Subcutaneous abdominal adipose tissue (tissue), 5 donors: ENCODE results near the gene KDM2B.

ENCODE experiments used
- H3K27ac ChIP-seq: one replicate; pipeline ENCODE4 v1.7.0; 2013; ENCODE audit warnings: low read depth, mild to moderate bottlenecking, inconsistent platforms, low read length, moderate library complexity
- H3K27me3 ChIP-seq, 5 donors: one replicate each; pipeline ENCODE4 v1.7.0; 2013; ENCODE audit warnings: low read length in 5 of 5, inconsistent platforms in 1 of 5; ENCODE audit not compliant: control insufficient read depth in 5 of 5, insufficient read depth in 4 of 5
- H3K36me3 ChIP-seq, 5 donors: one replicate each; pipeline ENCODE4 v1.7.0; 2013; ENCODE audit warnings: low read length in 5 of 5; ENCODE audit not compliant: control insufficient read depth in 5 of 5, insufficient read depth in 5 of 5
- H3K4me1 ChIP-seq, 5 donors: one replicate each; pipeline ENCODE4 v1.7.0; 2013; ENCODE audit warnings: low read length in 5 of 5, mild to moderate bottlenecking in 3 of 5, moderate library complexity in 1 of 5; ENCODE audit not compliant: control insufficient read depth in 5 of 5, insufficient read depth in 5 of 5
- H3K4me3 ChIP-seq, 5 donors: one replicate each; pipeline ENCODE4 v1.7.0; 2013; ENCODE audit warnings: low read length in 5 of 5, low read depth in 1 of 5
- H3K9ac ChIP-seq, 5 donors: one replicate each; pipeline ENCODE4 v1.7.0; 2013; ENCODE audit warnings: low read length in 5 of 5, mild to moderate bottlenecking in 4 of 5, moderate library complexity in 3 of 5
- H3K9me3 ChIP-seq, 5 donors: one replicate each; pipeline ENCODE4 v1.7.0; 2013; ENCODE audit warnings: low read length in 5 of 5; ENCODE audit not compliant: control insufficient read depth in 5 of 5
- donor health status: healthy.
- donor health status: healthy.
- donor health status: healthy.
- donor health status: healthy.
- donor health status: healthy.

The KDM2B gene

DNA sequence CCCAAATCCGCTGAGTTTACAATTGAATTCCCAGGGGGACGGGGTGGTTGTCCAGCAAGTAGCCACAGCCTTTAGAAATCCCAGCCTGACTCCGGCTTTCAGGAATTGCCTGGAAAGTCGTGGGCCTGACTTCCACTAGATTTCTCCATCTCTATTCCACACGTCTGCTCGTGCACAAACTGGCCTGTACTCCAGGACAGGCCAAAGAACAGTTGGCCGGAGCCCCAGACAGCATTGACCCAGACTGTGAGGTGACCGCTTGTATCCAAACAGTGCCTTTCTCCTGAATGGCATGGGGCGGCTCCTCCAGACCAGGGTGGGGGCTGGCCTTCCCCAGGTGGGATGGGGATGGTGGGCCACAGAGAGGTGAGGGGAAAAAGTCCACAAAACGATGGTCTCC is 62.2 kb downstream of the KDM2B start:
- Histone ChIP-seq H3K36me3 (peaks cover 0 to 30% (median 10%) of the 10 kb centered on the region in 5 donors), H3K9ac (no peak overlapping the region), H3K4me1 (no peaks in the 10 kb centered on the region), H3K27ac (no peak overlapping the region), H3K9me3 (no peaks in the 10 kb centered on the region), H3K27me3 (no peaks in the 10 kb centered on the region), H3K4me3 (no peak overlapping the region)

DNA sequence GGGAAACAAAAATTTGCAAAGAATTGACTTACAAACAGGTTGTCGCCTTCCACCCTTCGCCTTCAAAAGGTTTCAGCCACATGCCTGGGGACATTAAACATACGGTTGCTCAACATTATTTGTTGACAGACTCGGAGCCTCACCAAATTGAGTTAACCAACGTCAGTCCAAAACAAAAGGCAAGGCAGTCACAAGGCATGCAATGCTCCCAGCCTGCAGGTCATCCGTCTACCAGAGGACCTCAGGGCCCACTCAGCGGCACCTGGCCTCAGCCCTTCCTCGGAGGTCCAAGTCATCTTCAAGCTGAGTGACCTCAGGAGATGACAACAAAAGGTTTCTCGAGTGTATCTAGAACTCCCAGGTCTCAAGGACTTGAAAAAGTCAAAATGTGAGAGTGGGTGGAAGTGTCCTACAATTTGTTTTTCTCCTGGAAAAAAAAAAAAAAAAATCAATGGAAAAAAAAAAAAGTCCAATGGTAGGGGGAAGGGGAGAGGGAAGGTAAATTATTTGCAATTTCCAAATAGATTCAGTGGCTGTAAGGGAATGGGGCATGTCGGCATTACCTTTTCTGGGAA is 64.3 kb downstream of the KDM2B start:
- H3K27me3 ChIP-seq, result no peaks in the 10 kb centered on the region
- H3K9me3 ChIP-seq, result no peaks in the 10 kb centered on the region
- H3K9ac ChIP-seq, result no peak overlapping the region
- H3K36me3 ChIP-seq, result peaks cover 0 to 44% (median 22%) of the 10 kb centered on the region in 5 donors
- no peak overlapping the region for H3K4me3 ChIP-seq
- H3K4me1 ChIP-seq, result peaks cover 0 to 2% (median 0%) of the 10 kb centered on the region in 5 donors
- H3K27ac ChIP-seq, result no peak overlapping the region

DNA sequence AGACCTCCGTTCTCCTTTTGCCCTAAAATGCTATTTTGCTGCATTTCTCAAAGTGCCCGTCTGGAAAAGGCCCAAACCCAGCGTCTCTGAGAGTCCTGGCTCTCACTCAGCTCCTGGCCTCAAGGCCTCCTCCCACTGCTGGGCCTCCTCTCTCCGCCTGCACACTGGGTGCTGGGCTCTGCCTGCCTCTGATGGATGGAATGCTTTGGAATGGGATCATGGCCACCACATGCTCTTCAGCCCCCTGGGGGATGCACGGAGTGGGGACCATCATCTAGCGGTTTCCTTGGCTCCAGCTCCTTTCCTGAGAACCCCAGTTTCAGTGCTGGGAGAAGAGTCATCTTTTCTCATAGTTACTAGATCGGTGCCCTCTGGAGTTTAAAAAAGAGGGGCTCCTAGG is 65.2 kb downstream of the KDM2B start:
- peaks cover 0 to 35% (median 17%) of the 10 kb centered on the region in 5 donors for H3K36me3 ChIP-seq
- H3K27ac ChIP-seq, result no peak overlapping the region
- no peaks in the 10 kb centered on the region for H3K9me3 ChIP-seq
- H3K27me3 ChIP-seq, result no peaks in the 10 kb centered on the region
- H3K4me3 ChIP-seq, result no peak overlapping the region
- H3K4me1 ChIP-seq, result peaks cover 0 to 2% (median 0%) of the 10 kb centered on the region in 5 donors
- H3K9ac ChIP-seq, result no peak overlapping the region

DNA sequence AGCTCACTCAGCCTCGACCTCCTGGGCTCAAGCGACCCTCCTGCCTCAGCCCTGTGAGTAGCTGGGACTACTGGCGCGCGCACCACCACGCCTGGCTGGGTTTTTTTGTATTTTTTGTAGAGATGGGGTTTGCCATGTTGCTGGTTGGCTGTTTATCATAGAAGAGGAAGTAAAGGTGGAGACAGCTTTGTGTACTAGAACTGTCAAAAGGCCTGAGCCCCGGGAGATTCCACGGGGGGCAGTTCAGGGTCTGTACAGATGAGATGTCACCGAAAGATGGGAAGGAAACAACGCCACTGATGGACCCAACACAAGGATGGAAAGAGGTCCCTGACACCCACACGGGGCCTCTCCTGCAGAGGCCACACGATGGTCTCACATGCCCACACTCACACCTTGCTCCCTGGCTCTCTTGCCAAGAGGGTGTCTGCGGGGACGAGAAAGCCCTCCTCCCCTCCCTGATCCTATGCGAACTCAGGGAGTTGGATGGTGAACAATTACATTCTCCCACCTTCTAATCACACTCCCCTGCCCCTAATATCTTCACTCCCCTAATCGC is 66.6 kb downstream of the KDM2B start:
- no peak overlapping the region for H3K4me3 ChIP-seq
- H3K4me1 ChIP-seq, result peaks cover 0 to 2% (median 0%) of the 10 kb centered on the region in 5 donors
- H3K27ac ChIP-seq, result no peak overlapping the region
- H3K9ac ChIP-seq, result no peak overlapping the region
- peaks cover 0 to 35% (median 19%) of the 10 kb centered on the region in 5 donors for H3K36me3 ChIP-seq
- H3K27me3 ChIP-seq, result no peaks in the 10 kb centered on the region
- no peaks in the 10 kb centered on the region for H3K9me3 ChIP-seq

DNA sequence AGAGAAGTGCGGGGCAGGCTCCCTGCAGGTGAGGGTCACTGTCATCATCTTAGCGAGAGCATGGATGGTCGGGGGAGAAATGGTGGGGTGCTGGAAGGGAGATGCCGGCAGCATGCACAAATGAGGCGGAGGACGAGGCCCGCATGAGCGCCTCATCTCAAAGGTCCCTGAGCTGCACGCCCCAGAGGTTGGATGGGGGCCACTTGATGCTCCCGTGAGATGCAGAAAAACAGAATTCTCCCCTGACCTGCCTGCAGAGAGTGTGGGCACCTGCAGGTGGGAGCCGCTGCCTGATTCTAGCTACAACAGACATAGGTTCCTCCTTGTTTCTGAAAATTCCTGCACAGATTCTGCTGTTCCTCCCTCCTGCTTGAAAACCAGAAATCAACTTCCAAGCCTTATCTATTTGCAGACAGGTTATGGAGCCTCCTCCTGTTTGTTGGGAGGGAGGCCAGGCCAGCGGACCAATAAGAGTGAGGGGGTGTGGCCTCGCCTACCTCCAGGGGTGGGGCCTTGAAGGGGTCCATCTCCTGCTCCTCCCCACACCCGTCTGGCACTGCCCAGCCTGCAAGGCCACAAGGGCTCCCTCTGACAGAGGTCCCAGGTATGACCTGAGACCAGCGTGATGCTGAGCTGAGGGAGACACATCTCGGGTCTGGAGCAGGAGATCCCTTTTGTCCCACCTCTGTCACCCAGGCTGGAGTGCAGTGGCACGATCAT is 67.2 kb downstream of the KDM2B start:
- no peak overlapping the region for H3K4me3 ChIP-seq
- no peaks in the 10 kb centered on the region for H3K27me3 ChIP-seq
- peaks cover 0 to 2% (median 0%) of the 10 kb centered on the region in 5 donors for H3K4me1 ChIP-seq
- H3K27ac ChIP-seq, result no peak overlapping the region
- peaks cover 0 to 36% (median 22%) of the 10 kb centered on the region in 5 donors for H3K36me3 ChIP-seq
- no peak overlapping the region for H3K9ac ChIP-seq
- H3K9me3 ChIP-seq, result no peaks in the 10 kb centered on the region

DNA sequence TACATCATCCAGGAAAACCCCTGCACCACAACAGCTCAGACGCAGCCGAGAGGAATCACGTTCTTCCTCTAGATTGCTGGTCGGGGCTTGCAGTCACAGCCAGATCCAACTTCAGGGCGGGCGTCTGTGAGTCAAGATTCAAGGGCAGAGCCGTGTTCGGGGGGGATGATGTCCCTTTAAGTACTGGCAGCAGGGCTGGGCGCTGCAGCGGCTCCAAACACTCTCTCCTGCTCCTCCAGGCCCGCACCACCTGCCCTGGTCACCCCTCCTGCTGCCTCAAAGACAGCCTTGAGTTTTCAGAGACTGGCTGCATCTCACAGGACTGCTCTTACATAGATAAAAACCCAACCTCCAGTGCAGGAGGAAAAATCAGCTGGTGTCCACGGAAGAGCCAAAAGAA is 68.3 kb downstream of the KDM2B start:
- H3K9me3 ChIP-seq, result no peaks in the 10 kb centered on the region
- H3K27me3 ChIP-seq, result no peaks in the 10 kb centered on the region
- H3K36me3 ChIP-seq, result peaks cover 0 to 43% (median 26%) of the 10 kb centered on the region in 5 donors
- H3K4me3 ChIP-seq, result no peak overlapping the region
- no peak overlapping the region for H3K27ac ChIP-seq
- H3K9ac ChIP-seq, result no peak overlapping the region
- H3K4me1 ChIP-seq, result peaks cover 0 to 2% (median 0%) of the 10 kb centered on the region in 5 donors

DNA sequence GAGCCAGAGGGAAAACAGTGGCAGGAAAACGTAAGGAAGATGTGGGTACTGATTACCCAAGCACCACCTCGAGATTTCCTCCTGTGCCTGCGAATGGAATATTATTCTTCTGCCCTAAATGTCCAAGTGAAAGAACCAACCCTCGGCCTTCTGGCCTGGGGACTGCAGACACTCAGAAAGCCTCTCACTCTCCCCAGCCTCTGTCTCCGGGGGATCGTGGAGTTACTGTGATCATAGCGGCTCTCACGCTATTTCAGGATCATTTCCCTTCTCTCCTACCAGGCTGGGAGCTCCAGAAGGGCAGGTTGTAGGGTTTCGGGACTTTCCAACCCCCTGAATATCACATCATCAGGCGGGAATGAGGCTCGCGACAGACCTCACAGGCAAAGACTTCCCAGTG is 68.9 kb downstream of the KDM2B start:
- Histone ChIP-seq H3K4me1 (peaks cover 0 to 2% (median 0%) of the 10 kb centered on the region in 5 donors), H3K9ac (no peak overlapping the region), H3K27me3 (no peaks in the 10 kb centered on the region), H3K9me3 (no peaks in the 10 kb centered on the region), H3K27ac (no peak overlapping the region), H3K36me3 (peaks cover 0 to 46% (median 26%) of the 10 kb centered on the region in 5 donors), H3K4me3 (no peak overlapping the region)

DNA sequence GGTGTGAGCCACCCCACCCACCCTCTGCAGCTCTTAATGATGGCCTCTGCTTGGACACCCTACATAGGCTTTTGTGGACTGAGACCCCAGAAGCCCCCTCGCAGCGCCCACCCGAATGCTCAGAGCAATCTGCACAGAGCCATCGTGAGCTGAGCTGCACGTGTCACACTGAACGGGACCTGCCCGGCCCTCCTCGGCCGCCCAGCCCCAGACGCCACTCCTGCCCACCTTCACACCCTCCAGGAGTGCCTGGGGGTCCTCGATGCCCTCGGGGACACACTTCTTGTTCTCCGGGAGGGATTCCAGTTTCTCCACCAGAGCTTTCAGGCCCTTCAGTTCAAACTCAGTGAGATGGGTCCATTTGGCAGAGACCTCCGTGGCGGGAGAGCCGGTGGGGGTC is 71.5 kb downstream of the KDM2B start:
- Histone ChIP-seq H3K36me3 (peaks cover 0 to 50% (median 26%) of the 10 kb centered on the region in 5 donors), H3K27me3 (no peaks in the 10 kb centered on the region), H3K4me3 (no peak overlapping the region), H3K9ac (no peak overlapping the region), H3K4me1 (peaks cover 0 to 2% (median 0%) of the 10 kb centered on the region in 5 donors), H3K27ac (no peak overlapping the region), H3K9me3 (no peaks in the 10 kb centered on the region)

DNA sequence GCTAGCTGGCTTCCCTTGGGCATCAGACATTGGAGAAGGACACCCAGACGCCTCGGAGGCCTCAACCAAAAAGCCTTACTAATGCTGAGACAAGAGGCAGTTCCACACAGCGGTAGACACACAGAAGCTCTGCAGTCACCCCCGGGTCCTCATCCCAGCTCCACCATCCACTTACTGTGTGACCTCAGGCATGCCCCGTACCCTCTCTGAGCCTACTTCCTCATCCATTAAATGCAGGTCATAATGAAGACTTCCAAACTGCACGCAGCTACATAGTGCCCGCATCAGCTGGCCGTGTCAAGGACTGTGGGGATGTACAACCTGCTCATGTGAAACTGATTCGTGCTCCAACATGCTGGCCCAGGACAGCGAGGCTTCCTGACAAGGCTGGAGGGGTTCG is 72.3 kb downstream of the KDM2B start:
- Histone ChIP-seq H3K36me3 (peaks cover 0 to 52% (median 26%) of the 10 kb centered on the region in 5 donors), H3K9ac (no peak overlapping the region), H3K27ac (no peak overlapping the region), H3K4me3 (no peak overlapping the region), H3K4me1 (peaks cover 0 to 2% (median 0%) of the 10 kb centered on the region in 5 donors), H3K9me3 (no peaks in the 10 kb centered on the region), H3K27me3 (no peaks in the 10 kb centered on the region)

DNA sequence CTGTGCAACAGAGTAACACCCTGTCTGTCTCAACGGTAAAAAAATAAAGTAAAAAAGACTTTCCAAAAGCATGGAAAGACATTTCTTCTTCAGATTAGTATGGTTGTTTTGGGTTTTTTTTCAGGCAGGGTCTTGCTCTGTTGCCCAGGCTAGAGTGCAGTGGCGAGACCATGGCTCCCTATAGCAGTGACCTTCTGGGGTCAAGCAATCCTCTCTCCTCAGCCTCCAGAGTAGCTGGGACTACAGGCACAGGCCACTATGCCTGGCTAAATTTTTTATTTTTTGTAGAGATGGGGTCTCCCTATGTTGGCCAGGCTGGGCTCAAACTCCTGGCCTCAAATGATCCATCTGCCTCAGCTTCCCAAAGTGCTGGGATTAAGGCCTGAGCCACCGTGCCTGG is 72.8 kb downstream of the KDM2B start:
- no peaks in the 10 kb centered on the region for H3K9me3 ChIP-seq
- no peak overlapping the region for H3K4me3 ChIP-seq
- H3K4me1 ChIP-seq, result peaks cover 0 to 2% (median 0%) of the 10 kb centered on the region in 5 donors
- H3K27ac ChIP-seq, result no peak overlapping the region
- H3K36me3 ChIP-seq, result peaks cover 0 to 49% (median 21%) of the 10 kb centered on the region in 5 donors
- H3K27me3 ChIP-seq, result no peaks in the 10 kb centered on the region
- no peak overlapping the region for H3K9ac ChIP-seq
